Posterior cingulate gyrus (tissue), 11 donors: ENCODE results near the gene ACSL1.
A peak's percentile ranks its signal among the peaks of the same experiment; 100 is the strongest.
"Not testable (repeated sequence)": the region's sequence is repeated elsewhere in the genome, so short reads cannot be mapped to it uniquely, and the experiment has no call there.

Experiments used
- DNase-seq, 10 donors: peaks; one replicate each; pipeline versions ENCODE4 v3.0.0 to v3.0.0-alpha.2; 2020 to 2021; ENCODE audit warnings: mixed read lengths in 3 of 10
- intact Hi-C: fragments of 100-400 bp; cut with DNase I; formaldehyde crosslinking; loops from one replicate; pipeline ENCODE4 v1.15.1; 2023

Gene ACSL1

GRCh38 chr4:184795214-184795844 lies 30.4 kb downstream of the ACSL1 start:
- no peak for DNase-seq
- intact Hi-C loops, result no loop called here

GRCh38 chr4:184794470-184794869 lies 31.3 kb downstream of the ACSL1 start:
- intact Hi-C loops, result no loop called here
- no peak for DNase-seq

- DNase-seq, result no peak
- intact Hi-C loops, result no loop called here
These were observed 31.9 kb downstream of the ACSL1 start for GRCh38 chr4:184793735-184794355.

DNA sequence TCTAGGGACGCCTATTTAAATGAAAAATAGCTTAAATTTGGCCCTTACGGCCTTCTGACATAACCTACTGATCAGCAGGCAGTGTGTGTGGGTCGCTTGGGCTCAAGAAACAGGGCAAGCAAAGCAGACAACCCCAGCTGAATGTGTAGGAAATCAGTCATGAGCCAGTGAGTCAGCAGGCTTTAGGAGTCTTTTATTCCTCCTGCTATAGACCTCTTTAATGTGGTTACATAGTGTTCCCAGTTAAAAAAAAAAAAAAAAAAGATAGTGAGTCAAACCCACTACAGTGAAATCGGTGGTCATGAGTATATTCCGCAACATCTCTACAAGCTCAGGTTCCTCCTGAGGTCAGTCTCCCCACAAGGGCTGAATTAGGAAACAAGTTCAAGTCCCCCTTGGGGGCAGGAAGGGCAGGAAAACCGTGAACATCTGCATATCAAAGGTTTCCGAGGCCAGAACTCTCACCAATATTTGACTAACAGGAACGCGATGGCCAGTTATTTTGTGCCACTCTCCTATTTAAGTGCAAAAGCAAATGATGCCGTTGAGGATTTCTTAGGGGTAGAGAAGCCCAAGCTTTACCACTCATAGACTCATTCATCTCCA lies 32.7 kb downstream of the ACSL1 start:
- DNase-seq, result no peak
- intact Hi-C loops, result no loop called here

DNA sequence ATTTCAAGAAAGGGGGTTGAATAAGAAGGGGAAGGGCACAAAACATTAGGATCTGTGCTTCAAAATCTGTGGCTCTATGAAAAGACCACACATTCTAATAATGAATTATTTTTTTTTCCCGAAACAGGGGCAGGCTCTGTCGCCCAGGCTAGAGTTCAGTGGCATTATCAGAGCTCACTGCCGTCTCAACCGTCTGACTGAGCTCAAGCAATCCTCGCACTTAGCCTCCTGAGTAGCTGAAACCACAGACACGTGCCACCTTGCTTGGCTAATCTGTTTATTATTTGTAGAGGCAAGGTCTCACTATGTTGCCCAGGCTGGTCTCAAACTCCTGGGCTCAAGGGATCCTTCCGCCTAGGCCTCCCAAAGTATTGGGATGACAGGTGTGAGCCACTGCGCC lies 33.4 kb downstream of the ACSL1 start:
- no peak for DNase-seq
- intact Hi-C loops, result no loop called here

GRCh38 chr4:184790826-184791225 lies 34.9 kb downstream of the ACSL1 start:
- intact Hi-C loops, result no loop called here
- DNase-seq, result no peak

DNA sequence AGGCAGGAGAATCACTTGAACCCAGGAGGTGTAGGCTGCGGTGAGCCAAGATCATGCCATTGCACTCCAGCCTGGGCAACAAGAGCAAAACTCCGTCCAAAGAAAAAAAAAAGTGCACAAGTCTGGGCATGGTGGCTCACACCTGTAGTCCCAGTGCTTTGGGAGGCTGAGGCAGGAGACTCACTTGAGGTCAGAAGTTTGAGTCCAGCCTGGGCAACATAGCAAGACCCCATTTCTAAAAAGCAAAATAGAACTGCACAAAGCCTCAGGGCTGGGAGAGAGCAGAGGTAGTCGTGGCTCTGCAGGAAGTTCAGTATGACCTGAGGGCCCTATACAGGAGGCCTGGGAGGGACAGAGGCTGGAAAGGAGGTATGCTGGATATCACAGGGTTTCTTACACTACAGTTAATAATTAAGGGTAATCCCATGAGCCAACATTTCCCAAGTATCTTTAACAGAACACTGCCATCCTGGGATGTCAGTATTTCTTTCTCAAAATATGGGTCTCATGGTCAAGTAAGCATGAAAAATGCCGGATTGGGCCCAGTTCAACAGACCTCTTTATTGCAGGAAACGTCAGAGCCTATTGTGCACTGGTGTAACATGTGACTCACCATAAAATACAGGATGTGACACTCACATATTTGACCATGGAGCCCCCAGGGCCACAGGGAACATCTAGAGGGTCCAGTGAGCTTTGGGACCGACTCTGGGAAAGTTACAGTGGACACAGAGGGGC lies 37.8 kb downstream of the ACSL1 start:
- DNase-seq, result no peak
- intact Hi-C loops, result no loop called here

DNA sequence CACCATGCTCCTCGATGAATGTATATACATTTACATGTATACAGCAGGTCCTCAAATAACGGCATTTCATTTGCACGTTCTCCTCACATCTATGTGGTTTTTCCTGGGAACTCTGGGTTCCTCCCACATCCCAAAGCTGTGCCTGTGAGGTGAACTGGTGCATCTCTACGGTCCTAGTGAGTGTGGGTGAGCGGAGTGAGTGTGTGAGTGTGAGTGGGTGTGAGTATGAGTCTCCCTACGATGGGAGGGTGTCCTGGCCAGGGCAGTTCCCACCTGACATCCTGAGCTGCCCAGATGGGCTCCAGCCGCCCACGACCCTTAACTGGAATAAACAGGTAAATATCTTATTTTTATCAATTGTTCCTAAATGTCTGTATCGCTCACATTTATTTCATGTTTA lies 40.0 kb downstream of the ACSL1 start:
- intact Hi-C loops, result no loop called here
- no peak for DNase-seq

GRCh38 chr4:184784628-184785257 lies 41.0 kb downstream of the ACSL1 start:
- intact Hi-C loops, result no loop called here
- DNase-seq, result peak in 2 of 10 donors; percentile 30 to 86

DNA sequence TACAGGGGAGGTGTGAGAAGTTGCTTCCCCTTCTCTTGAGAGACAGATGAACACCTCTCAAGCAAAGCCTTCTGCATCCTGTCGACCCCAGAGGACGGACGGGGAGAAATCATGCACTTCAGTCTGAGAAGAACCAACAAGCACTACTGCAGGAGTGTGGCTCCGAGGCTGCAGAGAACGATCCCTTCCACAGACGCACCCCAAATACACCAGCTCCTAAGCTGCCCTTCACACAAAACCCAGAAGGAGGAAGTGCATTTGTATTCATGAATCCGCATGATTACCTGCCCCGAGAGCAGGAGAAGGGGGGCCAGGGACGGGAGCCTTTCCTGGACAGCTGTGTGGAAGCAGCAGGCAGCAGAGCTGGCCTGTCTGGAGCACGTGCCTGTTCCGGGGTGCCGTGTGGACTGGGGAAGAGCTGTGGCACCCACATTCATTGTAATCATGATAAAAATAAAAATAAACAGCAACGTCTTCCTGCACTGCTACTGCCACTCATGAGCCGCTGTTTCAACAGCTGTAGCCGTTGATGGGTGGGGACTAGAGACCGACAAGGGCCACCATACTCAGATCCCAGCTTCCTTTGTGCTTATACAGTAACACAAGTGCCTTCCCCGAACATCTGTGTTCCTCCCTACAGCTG lies 42.9 kb downstream of the ACSL1 start:
- no peak for DNase-seq
- intact Hi-C loops, result no loop called here

DNA sequence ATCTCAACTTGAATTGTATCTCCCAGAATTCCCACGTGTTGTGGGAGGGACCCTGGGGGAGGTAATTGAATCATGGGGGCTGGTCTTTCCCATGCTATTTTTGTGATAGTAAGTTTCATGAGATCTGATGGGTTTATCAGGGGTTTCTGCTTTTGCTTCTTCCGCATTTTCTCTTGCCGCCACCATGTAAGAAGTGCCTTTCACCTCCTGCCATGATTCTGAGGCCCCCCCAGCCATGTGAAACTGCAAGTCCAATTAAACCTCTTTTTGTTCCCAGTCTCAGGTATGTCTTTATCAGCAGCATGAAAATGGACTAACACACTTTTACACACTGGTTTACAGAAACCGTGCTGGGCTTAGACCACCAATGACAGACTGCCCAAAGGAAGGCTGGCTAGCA lies 46.6 kb downstream of the ACSL1 start:
- DNase-seq, intact Hi-C loops: not testable (repeated sequence)

DNA sequence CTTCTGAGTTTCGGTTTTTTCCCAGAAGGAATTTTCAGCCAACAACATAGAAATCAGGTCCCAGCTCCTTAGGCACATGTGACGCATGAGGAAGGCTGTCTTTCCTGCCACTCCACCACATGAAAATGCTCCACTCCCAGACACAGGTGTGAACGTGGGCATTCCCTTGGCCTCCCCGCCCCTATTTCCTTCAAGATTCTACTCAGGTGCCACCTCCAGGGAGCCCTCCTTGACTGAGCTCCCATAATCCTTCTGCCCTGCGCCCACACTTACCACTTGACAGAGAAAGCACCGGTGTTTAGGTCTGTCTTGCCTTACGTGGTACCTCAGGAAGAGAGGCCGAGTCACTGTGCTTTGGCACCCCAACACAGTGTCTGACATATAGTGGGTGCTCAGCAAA lies 47.4 kb downstream of the ACSL1 start:
- intact Hi-C loops, result no loop called here

GRCh38 chr4:184776821-184777220 lies 48.9 kb downstream of the ACSL1 start:
- no peak for DNase-seq

More for the DNA sequence above, 47.4 kb downstream of the ACSL1 start:
- no peak for DNase-seq

GRCh38 chr4:184775854-184776555 lies 49.8 kb downstream of the ACSL1 start:
- intact Hi-C loops, result no loop called here
- no peak for DNase-seq

More at GRCh38 chr4:184776821-184777220, 48.9 kb downstream of the ACSL1 start:
- intact Hi-C loops, result no loop called here

DNA sequence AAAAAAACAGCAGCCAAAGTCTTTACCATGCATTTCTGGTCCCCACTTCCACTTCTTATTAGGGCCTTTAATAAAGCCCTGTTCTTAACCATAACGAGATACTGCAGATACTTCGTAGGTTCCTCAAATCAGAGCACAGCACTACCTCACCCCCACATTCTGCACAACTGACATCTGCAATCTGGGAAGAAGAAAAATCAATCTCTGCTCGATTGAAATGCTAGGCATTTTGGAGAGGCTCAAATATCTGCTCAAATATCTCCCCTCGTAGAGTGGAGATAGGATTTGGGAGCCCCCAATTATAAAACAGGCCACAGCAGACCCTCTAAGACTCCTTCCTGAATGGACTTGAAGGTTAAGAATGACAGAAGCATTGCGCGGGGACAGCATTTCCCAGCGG lies 51.6 kb downstream of the ACSL1 start:
- intact Hi-C loops, result no loop called here
- DNase-seq, result no peak

DNA sequence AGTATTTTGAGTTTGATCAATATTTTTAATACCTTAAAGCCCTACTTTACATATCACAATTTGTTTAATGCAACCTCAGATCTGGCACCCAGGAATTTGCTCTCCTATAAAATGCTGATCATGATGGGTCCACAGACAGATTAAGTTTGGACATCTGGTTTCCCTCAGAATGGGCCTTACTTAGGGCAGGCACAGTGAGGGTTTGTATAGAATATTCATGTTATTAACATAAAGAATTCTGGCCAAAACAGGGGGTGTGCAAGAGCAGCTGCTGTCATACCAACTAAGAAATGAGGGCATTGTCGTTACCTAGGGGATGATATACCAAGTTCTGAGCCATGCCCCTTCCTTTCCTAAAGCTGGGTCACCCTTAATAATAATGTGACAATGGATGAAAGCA lies 54.4 kb downstream of the ACSL1 start:
- DNase-seq, result no peak
- intact Hi-C loops, result no loop called here

- DNase-seq, result no peak
These were observed 56.5 kb downstream of the ACSL1 start for GRCh38 chr4:184769141-184769765.

DNA sequence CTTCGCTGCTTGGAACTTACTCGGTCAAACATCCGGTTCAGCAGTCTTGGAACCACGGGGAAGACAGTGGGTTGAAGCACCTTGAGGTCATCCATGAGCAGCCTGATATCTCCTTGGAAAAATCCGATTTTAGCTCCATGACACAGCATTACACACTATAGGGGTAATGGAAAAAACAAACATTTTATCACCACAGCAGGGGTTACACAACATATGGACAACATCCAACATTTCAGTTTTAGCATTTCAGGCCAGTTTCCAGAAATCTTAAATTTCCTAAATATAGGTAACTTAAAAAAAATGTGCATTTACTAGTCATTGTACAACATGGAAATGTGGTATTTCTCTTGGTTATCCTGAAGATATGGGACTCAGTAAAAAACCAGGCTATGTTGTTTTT lies 57.5 kb downstream of the ACSL1 start:
- no peak for DNase-seq
- intact Hi-C loops, result no loop called here

More at GRCh38 chr4:184769141-184769765, 56.5 kb downstream of the ACSL1 start:
- intact Hi-C loops, result no loop called here

GRCh38 chr4:184766446-184766845 lies 59.3 kb downstream of the ACSL1 start:
- DNase-seq, result no peak
- intact Hi-C loops, result no loop called here
